Activated CD8-positive, alpha-beta T cell treated with anti-CD3 and anti-CD28 coated beads for 36 hours (primary cell): ENCODE measurements around the gene PCDHA1. TPM values are rescaled to one million over a fixed set of nuclear protein-coding genes. Genes with fewer than 3 reads are reported as not detected.

ENCODE experiments used
- ATAC-seq: fragments of 200-7000 bp; cut with Tn5 transposase; one replicate; pipeline ENCODE4 v1.10.0; 2021; ENCODE audit warnings: mild to moderate bottlenecking, moderate library complexity
- CTCF ChIA-PET: fragments of 350-600 bp; sonication (Branson Sonifier 250); formaldehyde crosslinking; loops from one replicate; lab custom pipeline; 2021; ENCODE audit warnings: antibody characterized with exemption; lab: Charles Lee
- POLR2A ChIA-PET: fragments of 350-600 bp; sonication (Branson Sonifier 250); formaldehyde crosslinking; loops from one replicate; lab custom pipeline; 2021; ENCODE audit warnings: antibody characterized with exemption; lab: Charles Lee
- DNase-seq: peaks from one replicate; pipeline ENCODE4 v3.0.0-alpha.2; 2020
- H3K27ac Mint-ChIP-seq: one replicate; pipeline ENCODE4 v1.8.0; 2021; ENCODE audit warnings: mild to moderate bottlenecking, mixed read lengths
- H3K27me3 Mint-ChIP-seq: one replicate; pipeline ENCODE4 v1.8.0; 2021; ENCODE audit warnings: mixed read lengths
- H3K36me3 Mint-ChIP-seq: one replicate; pipeline ENCODE4 v1.8.0; 2021; ENCODE audit warnings: low read depth, mixed read lengths
- H3K4me1 Mint-ChIP-seq: one replicate; pipeline ENCODE4 v1.8.0; 2021; ENCODE audit warnings: low read depth, mixed read lengths
- H3K4me3 Mint-ChIP-seq: one replicate; pipeline ENCODE4 v1.8.0; 2021; ENCODE audit warnings: mild to moderate bottlenecking, moderate library complexity, mixed read lengths
- H3K9me3 Mint-ChIP-seq: one replicate; pipeline ENCODE4 v1.8.0; 2021; ENCODE audit warnings: mixed read lengths
- intact Hi-C: fragments of 100-400 bp; cut with micrococcal nuclease; formaldehyde crosslinking; loops from one replicate; pipeline ENCODE4 v1.10.0; 2022
- total RNA-seq, 2 experiments: library from RNA; stranded (reverse); gene quantifications; one replicate each; pipeline ENCODE4 v1.2.3, GENCODE V29; 2021
- TF ChIP-seq, protein P1 (sequence below): fragments of 200-600 bp; IDR thresholded peaks from one replicate; pipeline ENCODE4 v1.8.0; 2022; ENCODE audit warnings: antibody characterized with exemption, mild to moderate bottlenecking

Gene PCDHA1
- total RNA-seq, 2 experiments from 2014 or later: not detected

DNA sequence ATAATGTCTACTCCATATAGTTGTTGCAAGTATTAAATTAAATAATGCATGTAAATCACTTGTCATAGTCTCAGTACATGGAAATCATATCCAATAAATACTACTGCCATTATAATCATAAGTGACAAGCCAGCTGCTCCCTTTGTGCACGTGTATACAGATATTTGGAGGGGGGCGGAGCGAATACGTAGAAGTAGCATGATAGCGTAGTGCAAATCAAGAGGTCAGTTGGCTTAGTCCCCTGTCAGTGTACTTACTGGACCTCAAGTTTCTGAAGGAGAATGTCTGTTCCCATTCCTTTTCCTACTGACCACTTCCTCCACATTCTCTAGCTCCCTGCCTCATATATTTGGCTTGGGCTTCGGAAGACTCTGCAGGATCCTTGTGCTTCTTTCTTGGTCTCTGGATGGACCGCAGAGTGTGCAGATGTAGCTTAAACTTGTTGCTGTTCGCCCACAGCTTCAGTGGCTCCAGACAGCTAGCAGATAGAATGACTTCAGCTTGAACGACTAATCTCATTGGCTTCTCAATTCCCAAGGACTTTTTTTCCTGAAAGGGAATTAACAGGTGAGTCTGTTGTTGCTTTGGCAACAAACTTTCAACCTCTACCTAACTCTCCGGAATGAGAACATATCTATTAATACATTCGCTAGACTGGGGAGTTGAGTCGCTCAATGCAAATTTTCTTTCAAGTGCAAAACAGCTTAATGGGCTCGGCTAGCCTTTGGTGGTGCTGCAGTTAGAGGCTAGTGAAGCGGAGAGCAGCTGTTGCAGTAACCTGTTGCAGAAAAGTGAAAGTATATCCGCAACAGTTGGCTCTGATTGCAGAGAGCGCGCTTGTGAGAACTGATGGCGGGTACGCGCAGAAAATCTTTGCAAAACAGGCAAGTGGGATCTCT is 264.9 kb downstream of the PCDHA1 start, which contains the start of gene PCDHB1:
TSS of gene PCDHB1 (plus strand) at position 753 of the 899 bp plus-strand sequence. CDS start at position 850, 97 bp downstream.
- peaks cover 5% of the 10 kb centered on the region for H3K4me1 Mint-ChIP-seq
- H3K4me3 Mint-ChIP-seq: peak within 1 kb of the TSS; percentile 24
- intact Hi-C loops: no loop called here
- H3K9me3 Mint-ChIP-seq: peaks cover 4% of the 10 kb centered on the region
- no peak within 1 kb of the TSS for H3K27ac Mint-ChIP-seq
- no peaks in the 10 kb centered on the region for H3K36me3 Mint-ChIP-seq
- H3K27me3 Mint-ChIP-seq: peaks cover 50% of the 10 kb centered on the region
- TF ChIP-seq, protein P1, sequence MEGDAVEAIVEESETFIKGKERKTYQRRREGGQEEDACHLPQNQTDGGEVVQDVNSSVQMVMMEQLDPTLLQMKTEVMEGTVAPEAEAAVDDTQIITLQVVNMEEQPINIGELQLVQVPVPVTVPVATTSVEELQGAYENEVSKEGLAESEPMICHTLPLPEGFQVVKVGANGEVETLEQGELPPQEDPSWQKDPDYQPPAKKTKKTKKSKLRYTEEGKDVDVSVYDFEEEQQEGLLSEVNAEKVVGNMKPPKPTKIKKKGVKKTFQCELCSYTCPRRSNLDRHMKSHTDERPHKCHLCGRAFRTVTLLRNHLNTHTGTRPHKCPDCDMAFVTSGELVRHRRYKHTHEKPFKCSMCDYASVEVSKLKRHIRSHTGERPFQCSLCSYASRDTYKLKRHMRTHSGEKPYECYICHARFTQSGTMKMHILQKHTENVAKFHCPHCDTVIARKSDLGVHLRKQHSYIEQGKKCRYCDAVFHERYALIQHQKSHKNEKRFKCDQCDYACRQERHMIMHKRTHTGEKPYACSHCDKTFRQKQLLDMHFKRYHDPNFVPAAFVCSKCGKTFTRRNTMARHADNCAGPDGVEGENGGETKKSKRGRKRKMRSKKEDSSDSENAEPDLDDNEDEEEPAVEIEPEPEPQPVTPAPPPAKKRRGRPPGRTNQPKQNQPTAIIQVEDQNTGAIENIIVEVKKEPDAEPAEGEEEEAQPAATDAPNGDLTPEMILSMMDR: no peak
- ATAC-seq (no peak), DNase-seq (no peak)
- ChIA-PET CTCF (no interaction called here), POLR2A (no interaction called here)

DNA sequence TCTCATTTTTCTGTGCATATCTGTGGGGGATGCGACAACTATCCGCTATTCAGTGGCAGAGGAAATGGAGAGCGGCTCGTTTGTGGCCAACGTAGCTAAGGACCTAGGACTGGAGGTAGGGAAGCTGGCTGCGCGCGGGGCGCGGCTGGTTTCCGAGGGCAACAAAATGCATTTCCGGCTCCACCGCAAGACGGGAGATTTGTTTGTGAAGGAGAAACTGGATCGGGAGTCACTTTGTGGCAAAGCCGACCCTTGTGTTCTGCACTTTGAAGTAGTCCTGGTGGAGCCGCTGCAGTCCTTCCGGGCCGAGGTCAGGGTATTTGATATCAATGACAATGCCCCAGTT is 265.6 kb downstream of the PCDHA1 start:
- intact Hi-C loops: no loop called here
- ChIA-PET CTCF (no interaction called here), POLR2A (no interaction called here)
- peaks cover 5% of the 10 kb centered on the region for H3K4me1 Mint-ChIP-seq
- no peaks in the 10 kb centered on the region for H3K36me3 Mint-ChIP-seq
- DNase-seq (no peak), ATAC-seq (no peak)
- peaks cover 47% of the 10 kb centered on the region for H3K27me3 Mint-ChIP-seq
- TF ChIP-seq, protein P1: no peak
- H3K4me3 Mint-ChIP-seq: peak overlapping the region; percentile 24
- peaks cover 4% of the 10 kb centered on the region for H3K9me3 Mint-ChIP-seq
- no peak overlapping the region for H3K27ac Mint-ChIP-seq

Other genes starting within 250 kb of the PCDHA1 start
- 10 to 100 TPM; 19.6 to 20.3 TPM for gene EIF4EBP3, start 238.5 kb upstream of the PCDHA1 start, total RNA-seq
- 10 to 100 TPM; 47.8 to 49.5 TPM for gene SRA1, start 228.7 kb upstream of the PCDHA1 start, total RNA-seq
- 10 to 100 TPM; 24.9 TPM for gene APBB3, start 221.5 kb upstream of the PCDHA1 start, total RNA-seq
- 10 to 100 TPM; 72.9 to 73.6 TPM for gene SLC35A4, start 221.3 kb upstream of the PCDHA1 start, total RNA-seq
- gene CD14, start 153.0 kb upstream of the PCDHA1 start, total RNA-seq: under 1 TPM; 0.36 to 0.41 TPM
- gene TMCO6, start 146.7 kb upstream of the PCDHA1 start, total RNA-seq: 10 to 100 TPM; 31.7 to 33.2 TPM
- gene NDUFA2, start 138.5 kb upstream of the PCDHA1 start, total RNA-seq: 10 to 100 TPM; 63.1 to 64.5 TPM
- gene IK, start 138.3 kb upstream of the PCDHA1 start, total RNA-seq: 10 to 100 TPM; 84.3 to 84.5 TPM
- gene WDR55, start 121.2 kb upstream of the PCDHA1 start, total RNA-seq: 10 to 100 TPM; 30.1 to 31.8 TPM
- 1 to 10 TPM; 2.9 to 3.2 TPM for gene DND1, start 112.6 kb upstream of the PCDHA1 start, total RNA-seq
- 10 to 100 TPM; 84.5 to 84.9 TPM for gene HARS1, start 94.8 kb upstream of the PCDHA1 start, total RNA-seq
- gene HARS2, start 94.7 kb upstream of the PCDHA1 start, total RNA-seq: 10 to 100 TPM; 26.1 TPM
- gene ZMAT2, start 85.7 kb upstream of the PCDHA1 start, total RNA-seq: 10 to 100 TPM; 47.6 to 50.1 TPM
- gene PCDHA2, start 8.7 kb downstream of the PCDHA1 start, total RNA-seq: not detected
- gene PCDHA3, start 14.9 kb downstream of the PCDHA1 start, total RNA-seq: not detected
- not detected for gene PCDHA4, start 20.9 kb downstream of the PCDHA1 start, total RNA-seq
- gene PCDHA5, start 35.5 kb downstream of the PCDHA1 start, total RNA-seq: not detected
- gene PCDHA6, start 41.8 kb downstream of the PCDHA1 start, total RNA-seq: not detected
- not detected for gene PCDHA7, start 48.1 kb downstream of the PCDHA1 start, total RNA-seq
- not detected for gene PCDHA8, start 55.0 kb downstream of the PCDHA1 start, total RNA-seq
- gene PCDHA9, start 62.2 kb downstream of the PCDHA1 start, total RNA-seq: not detected
- not detected for gene PCDHA10, start 69.8 kb downstream of the PCDHA1 start, total RNA-seq
- not detected for gene PCDHA11, start 82.8 kb downstream of the PCDHA1 start, total RNA-seq
- not detected for gene PCDHA12, start 89.2 kb downstream of the PCDHA1 start, total RNA-seq
- gene PCDHA13, start 96.0 kb downstream of the PCDHA1 start, total RNA-seq: not detected
- not detected for gene PCDHAC1, start 140.2 kb downstream of the PCDHA1 start, total RNA-seq
- gene PCDHAC2, start 180.3 kb downstream of the PCDHA1 start, total RNA-seq: not detected